ENCODE measurements around the gene DDHD1.
A peak's percentile ranks its signal among the peaks of the same experiment; 100 is the strongest.
"Not testable (repeated sequence)": the region's sequence is repeated elsewhere in the genome, so short reads cannot be mapped to it uniquely, and the experiment has no call there.

The DDHD1 gene

GRCh38 chr14:53151523-53152183 is 1.5 kb downstream of the DDHD1 start:
- peak; percentile 67 to 73 for DNase-seq

GRCh38 chr14:53149668-53150316 is 3.3 kb downstream of the DDHD1 start:
- DNase-seq: no peak

GRCh38 chr14:53148671-53149070 is 4.5 kb downstream of the DDHD1 start:
- DNase-seq: no peak

- no peak for DNase-seq
These were observed 5.2 kb downstream of the DDHD1 start for GRCh38 chr14:53147893-53148292.

- no peak for DNase-seq
These were observed 5.9 kb downstream of the DDHD1 start for GRCh38 chr14:53147208-53147607.

- no peak for DNase-seq
These were observed 6.4 kb downstream of the DDHD1 start for GRCh38 chr14:53146739-53147138.

GRCh38 chr14:53144244-53144643 is 8.9 kb downstream of the DDHD1 start:
- no peak for DNase-seq

- DNase-seq: no peak
These were observed 12.5 kb downstream of the DDHD1 start for GRCh38 chr14:53140585-53140984.

GRCh38 chr14:53137568-53138203 is 15.4 kb downstream of the DDHD1 start:
- DNase-seq: no peak

- not testable (repeated sequence) for DNase-seq
These were observed 22.6 kb downstream of the DDHD1 start for GRCh38 chr14:53130491-53130890.

- no peak for DNase-seq
These were observed 24.7 kb downstream of the DDHD1 start for GRCh38 chr14:53128303-53129028.

- DNase-seq: no peak
These were observed 25.3 kb downstream of the DDHD1 start for GRCh38 chr14:53127832-53128231.

GRCh38 chr14:53127151-53127550 is 26.0 kb downstream of the DDHD1 start:
- DNase-seq: no peak

- no peak for DNase-seq
These were observed 26.4 kb downstream of the DDHD1 start for GRCh38 chr14:53126731-53127130.

- DNase-seq: no peak
These were observed 28.3 kb downstream of the DDHD1 start for GRCh38 chr14:53124786-53125185.

GRCh38 chr14:53121419-53121818 is 31.7 kb downstream of the DDHD1 start:
- DNase-seq: not testable (repeated sequence)

- peak; percentile 62 to 69 for DNase-seq
These were observed 35.6 kb downstream of the DDHD1 start for GRCh38 chr14:53117479-53117878.

GRCh38 chr14:53113989-53114388 is 39.1 kb downstream of the DDHD1 start:
- no peak for DNase-seq

- no peak for DNase-seq
These were observed 43.0 kb downstream of the DDHD1 start for GRCh38 chr14:53110096-53110495.

- DNase-seq: no peak
These were observed 43.8 kb downstream of the DDHD1 start for GRCh38 chr14:53109105-53110041.

- no peak for DNase-seq
These were observed 44.6 kb downstream of the DDHD1 start for GRCh38 chr14:53108292-53109104.

GRCh38 chr14:53106768-53107167 is 46.4 kb downstream of the DDHD1 start:
- no peak for DNase-seq
